Gastroesophageal sphincter (tissue), 4 donors: ENCODE data around the gene USP17L25. TPM values are rescaled to one million over a fixed set of nuclear protein-coding genes. Genes with fewer than 3 reads are reported as not detected.
"Not testable (repeated sequence)": the region's sequence is repeated elsewhere in the genome, so short reads cannot be mapped to it uniquely, and the experiment has no call there.

Experiments
- ATAC-seq: fragments of 150-250 bp; one replicate; pipeline ENCODE4 v1.9.1; 2016; ENCODE audit warnings: mild to moderate bottlenecking, moderate library complexity
- H3K27ac ChIP-seq, 4 donors: fragments of 200-600 bp; sonication (generic) in 3 of 4; 1 replicate in 3 of 4; 2 replicates in 1 of 4; pipeline ENCODE4 v1.5.1; 2016 to 2019
- H3K27me3 ChIP-seq: fragments of 200-600 bp; sonication (generic); one replicate; pipeline ENCODE4 v1.5.1; 2019
- H3K36me3 ChIP-seq, 2 donors: fragments of 200-600 bp; sonication (generic); one replicate each; pipeline ENCODE4 v1.5.1; 2019; ENCODE audit warnings: control low read depth in 1 of 2
- H3K4me1 ChIP-seq, 3 donors: fragments of 200-600 bp; sonication (generic); 1 replicate in 2 of 3; 2 replicates in 1 of 3; pipeline ENCODE4 v1.5.1; 2016 to 2019; ENCODE audit warnings: control low read depth in 2 of 3
- H3K4me3 ChIP-seq, 2 donors: fragments of 200-600 bp; sonication (generic); one replicate each; pipeline ENCODE4 v1.5.1; 2019; ENCODE audit warnings: mild to moderate bottlenecking in 1 of 2, moderate library complexity in 1 of 2
- H3K9me3 ChIP-seq, 3 donors: fragments of 200-600 bp; sonication (generic); one replicate each; pipeline ENCODE4 v1.5.1; 2017 to 2019; ENCODE audit warnings: control low read depth in 2 of 3
- WGBS, 2 donors: methylation state at CpG; one replicate each; pipeline ENCODE4 v1.1.5; 2018; ENCODE audit warnings: low coverage in 1 of 2; 5-methylcytosine and 5-hydroxymethylcytosine counted together
- total RNA-seq, 4 donors: library from RNA; depleted of rRNA; stranded (reverse); fragments of >200 nt; gene quantifications; one replicate each; pipeline ENCODE4 v1.1.0, GENCODE V29; 2016

The USP17L25 gene
- total RNA-seq = not detected

DNA sequence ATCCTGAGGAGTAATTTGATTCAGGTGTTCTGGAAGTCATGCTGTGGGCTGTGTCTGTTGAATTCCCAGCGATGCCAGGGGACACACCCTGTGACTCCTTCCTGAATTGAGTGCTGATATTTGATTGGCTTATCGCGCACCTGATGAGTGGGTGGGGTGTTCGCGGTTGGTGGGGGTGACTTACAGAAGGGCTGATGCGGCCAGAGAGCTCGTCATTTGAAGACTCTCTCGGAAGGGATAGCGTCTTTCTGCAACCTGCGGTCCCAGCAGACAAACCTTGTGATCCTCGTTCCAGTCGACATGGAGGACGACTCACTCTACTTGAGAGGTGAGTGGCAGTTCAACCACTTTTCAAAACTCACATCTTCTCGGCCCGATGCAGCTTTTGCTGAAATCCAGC, at the start of gene USP17L25:
Gene USP17L25 (plus strand): TSS at position 301 of the 400 bp plus-strand sequence. CDS start 0 bp downstream, at position 301.
- H3K9me3 ChIP-seq, H3K27ac ChIP-seq, H3K27me3 ChIP-seq, ATAC-seq, H3K4me3 ChIP-seq, H3K36me3 ChIP-seq, H3K4me1 ChIP-seq: not testable (repeated sequence)
- WGBS, 2 donors = no CpG with 5 or more reads among the region's 15 CpGs

DNA sequence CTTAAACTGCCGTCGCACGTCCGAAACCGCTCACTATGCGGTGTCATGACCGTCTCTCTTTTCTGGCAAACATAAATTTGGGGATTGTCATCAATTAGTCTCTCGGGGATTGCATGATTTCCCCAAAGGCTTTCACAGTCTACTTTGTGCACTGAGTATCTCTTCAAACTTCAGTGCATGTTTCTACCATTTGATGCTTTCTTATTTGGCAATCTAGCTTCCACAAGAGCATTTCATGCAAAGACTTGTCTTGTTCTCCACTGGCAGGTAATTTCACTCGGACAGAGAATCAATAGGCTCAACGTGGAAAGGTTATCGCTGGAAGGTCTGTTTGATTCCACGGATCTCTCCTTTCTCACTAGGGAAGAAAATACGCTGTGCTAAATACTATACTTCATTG, 5.5 kb upstream of the USP17L25 start:
- not testable (repeated sequence) for ATAC-seq, H3K27ac ChIP-seq, H3K4me3 ChIP-seq, H3K27me3 ChIP-seq, H3K9me3 ChIP-seq, H3K4me1 ChIP-seq, H3K36me3 ChIP-seq
- WGBS, 2 donors = 92 to 95% methylated on average over 4 of the region's 13 CpGs

DNA sequence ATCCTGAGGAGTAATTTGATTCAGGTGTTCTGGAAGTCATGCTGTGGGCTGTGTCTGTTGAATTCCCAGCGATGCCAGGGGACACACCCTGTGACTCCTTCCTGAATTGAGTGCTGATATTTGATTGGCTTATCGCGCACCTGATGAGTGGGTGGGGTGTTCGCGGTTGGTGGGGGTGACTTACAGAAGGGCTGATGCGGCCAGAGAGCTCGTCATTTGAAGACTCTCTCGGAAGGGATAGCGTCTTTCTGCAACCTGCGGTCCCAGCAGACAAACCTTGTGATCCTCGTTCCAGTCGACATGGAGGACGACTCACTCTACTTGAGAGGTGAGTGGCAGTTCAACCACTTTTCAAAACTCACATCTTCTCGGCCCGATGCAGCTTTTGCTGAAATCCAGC, 4.8 kb upstream of the USP17L25 start, which contains the start of gene USP17L24:
Gene USP17L24 (plus strand): TSS at position 301 of the 400 bp plus-strand sequence. CDS start 0 bp downstream, at position 301.
- ATAC-seq, H3K4me1 ChIP-seq, H3K27ac ChIP-seq, H3K36me3 ChIP-seq, H3K9me3 ChIP-seq, H3K27me3 ChIP-seq, H3K4me3 ChIP-seq: not testable (repeated sequence)
- WGBS, 2 donors = no CpG with 5 or more reads among the region's 15 CpGs

- H3K27ac ChIP-seq, H3K4me1 ChIP-seq, H3K4me3 ChIP-seq, H3K36me3 ChIP-seq, H3K27me3 ChIP-seq, H3K9me3 ChIP-seq, ATAC-seq: not testable (repeated sequence)
- WGBS, 2 donors = no CpG with 5 or more reads among the region's 15 CpGs
These were observed 4.6 kb downstream of the USP17L25 start, which contains the start of gene USP17L26 for GRCh38 chr4:9334358-9334757. TSS of gene USP17L26 (plus strand) at chr4:9334658. CDS start at chr4:9334658, 0 bp downstream.

DNA sequence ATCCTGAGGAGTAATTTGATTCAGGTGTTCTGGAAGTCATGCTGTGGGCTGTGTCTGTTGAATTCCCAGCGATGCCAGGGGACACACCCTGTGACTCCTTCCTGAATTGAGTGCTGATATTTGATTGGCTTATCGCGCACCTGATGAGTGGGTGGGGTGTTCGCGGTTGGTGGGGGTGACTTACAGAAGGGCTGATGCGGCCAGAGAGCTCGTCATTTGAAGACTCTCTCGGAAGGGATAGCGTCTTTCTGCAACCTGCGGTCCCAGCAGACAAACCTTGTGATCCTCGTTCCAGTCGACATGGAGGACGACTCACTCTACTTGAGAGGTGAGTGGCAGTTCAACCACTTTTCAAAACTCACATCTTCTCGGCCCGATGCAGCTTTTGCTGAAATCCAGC, 9.4 kb downstream of the USP17L25 start, which contains the start of gene USP17L5:
Gene USP17L5 (plus strand): TSS at position 301 of the 400 bp plus-strand sequence. CDS start 0 bp downstream, at position 301.
- H3K4me1 ChIP-seq, H3K27ac ChIP-seq, H3K27me3 ChIP-seq, H3K4me3 ChIP-seq, H3K9me3 ChIP-seq, ATAC-seq, H3K36me3 ChIP-seq: not testable (repeated sequence)
- WGBS, 2 donors = no CpG with 5 or more reads among the region's 15 CpGs

- not testable (repeated sequence) for H3K4me3 ChIP-seq, ATAC-seq, H3K4me1 ChIP-seq, H3K9me3 ChIP-seq, H3K27ac ChIP-seq, H3K27me3 ChIP-seq, H3K36me3 ChIP-seq
- WGBS, 2 donors = no CpG with 5 or more reads among the region's 15 CpGs
These were observed 14.1 kb downstream of the USP17L25 start, which contains the start of gene USP17L27 for GRCh38 chr4:9343848-9344247. TSS of gene USP17L27 (plus strand) at chr4:9344148. CDS start at chr4:9344148, 0 bp downstream.

DNA sequence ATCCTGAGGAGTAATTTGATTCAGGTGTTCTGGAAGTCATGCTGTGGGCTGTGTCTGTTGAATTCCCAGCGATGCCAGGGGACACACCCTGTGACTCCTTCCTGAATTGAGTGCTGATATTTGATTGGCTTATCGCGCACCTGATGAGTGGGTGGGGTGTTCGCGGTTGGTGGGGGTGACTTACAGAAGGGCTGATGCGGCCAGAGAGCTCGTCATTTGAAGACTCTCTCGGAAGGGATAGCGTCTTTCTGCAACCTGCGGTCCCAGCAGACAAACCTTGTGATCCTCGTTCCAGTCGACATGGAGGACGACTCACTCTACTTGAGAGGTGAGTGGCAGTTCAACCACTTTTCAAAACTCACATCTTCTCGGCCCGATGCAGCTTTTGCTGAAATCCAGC, 18.9 kb downstream of the USP17L25 start, which contains the start of gene USP17L28:
Gene USP17L28 (plus strand): TSS at position 301 of the 400 bp plus-strand sequence. CDS start 0 bp downstream, at position 301.
- H3K27me3 ChIP-seq, H3K9me3 ChIP-seq, H3K27ac ChIP-seq, H3K4me1 ChIP-seq, H3K36me3 ChIP-seq, ATAC-seq, H3K4me3 ChIP-seq: not testable (repeated sequence)
- WGBS, 2 donors = no CpG with 5 or more reads among the region's 15 CpGs

- not testable (repeated sequence) for H3K27ac ChIP-seq, ATAC-seq, H3K4me3 ChIP-seq, H3K9me3 ChIP-seq, H3K36me3 ChIP-seq, H3K4me1 ChIP-seq, H3K27me3 ChIP-seq
- WGBS, 2 donors = no CpG with 5 or more reads among the region's 18 CpGs
These were observed 21.2 kb downstream of the USP17L25 start for GRCh38 chr4:9350866-9351265.

DNA sequence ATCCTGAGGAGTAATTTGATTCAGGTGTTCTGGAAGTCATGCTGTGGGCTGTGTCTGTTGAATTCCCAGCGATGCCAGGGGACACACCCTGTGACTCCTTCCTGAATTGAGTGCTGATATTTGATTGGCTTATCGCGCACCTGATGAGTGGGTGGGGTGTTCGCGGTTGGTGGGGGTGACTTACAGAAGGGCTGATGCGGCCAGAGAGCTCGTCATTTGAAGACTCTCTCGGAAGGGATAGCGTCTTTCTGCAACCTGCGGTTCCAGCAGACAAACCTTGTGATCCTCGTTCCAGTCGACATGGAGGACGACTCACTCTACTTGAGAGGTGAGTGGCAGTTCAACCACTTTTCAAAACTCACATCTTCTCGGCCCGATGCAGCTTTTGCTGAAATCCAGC, 23.6 kb downstream of the USP17L25 start, which contains the start of gene USP17L29:
Gene USP17L29 (plus strand): TSS at position 301 of the 400 bp plus-strand sequence. CDS start 0 bp downstream, at position 301.
- H3K4me1 ChIP-seq, H3K9me3 ChIP-seq, H3K4me3 ChIP-seq, H3K27ac ChIP-seq, H3K27me3 ChIP-seq, H3K36me3 ChIP-seq, ATAC-seq: not testable (repeated sequence)
- WGBS, 2 donors = no CpG with 5 or more reads among the region's 15 CpGs

DNA sequence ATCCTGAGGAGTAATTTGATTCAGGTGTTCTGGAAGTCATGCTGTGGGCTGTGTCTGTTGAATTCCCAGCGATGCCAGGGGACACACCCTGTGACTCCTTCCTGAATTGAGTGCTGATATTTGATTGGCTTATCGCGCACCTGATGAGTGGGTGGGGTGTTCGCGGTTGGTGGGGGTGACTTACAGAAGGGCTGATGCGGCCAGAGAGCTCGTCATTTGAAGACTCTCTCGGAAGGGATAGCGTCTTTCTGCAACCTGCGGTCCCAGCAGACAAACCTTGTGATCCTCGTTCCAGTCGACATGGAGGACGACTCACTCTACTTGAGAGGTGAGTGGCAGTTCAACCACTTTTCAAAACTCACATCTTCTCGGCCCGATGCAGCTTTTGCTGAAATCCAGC, 33.1 kb downstream of the USP17L25 start, which contains the start of gene USP17L30:
Gene USP17L30 (plus strand): TSS at position 301 of the 400 bp plus-strand sequence. CDS start 0 bp downstream, at position 301.
- WGBS, 2 donors = no CpG with 5 or more reads among the region's 15 CpGs
- H3K9me3 ChIP-seq, H3K27me3 ChIP-seq, H3K4me1 ChIP-seq, ATAC-seq, H3K4me3 ChIP-seq, H3K27ac ChIP-seq, H3K36me3 ChIP-seq: not testable (repeated sequence)

- not testable (repeated sequence) for H3K4me1 ChIP-seq, H3K27ac ChIP-seq, H3K4me3 ChIP-seq, H3K27me3 ChIP-seq, H3K9me3 ChIP-seq, ATAC-seq, H3K36me3 ChIP-seq
- 67% methylated on average over 1 of the region's 1 CpG; no CpG with 5 or more reads in 1 of the 2 donors for WGBS, 2 donors
These were observed 50.2 kb downstream of the USP17L25 start for GRCh38 chr4:9379881-9380280.
